ENCODE measurements around the gene ATCAY.
"Not testable (repeated sequence)": the region's sequence is repeated elsewhere in the genome, so short reads cannot be mapped to it uniquely, and the experiment has no call there.

Gene ATCAY

GRCh38 chr19:3964256-3965194, 84.0 kb downstream of the ATCAY start:
- Histone ChIP-seq H3K79me2 (ENCODE audit: control insufficient read depth, low read length) (peaks cover 17% of the 10 kb centered on the region), H3K27me3 (ENCODE audit: control insufficient read depth, low read length) (no peaks in the 10 kb centered on the region), H3K9me3 (ENCODE audit: control insufficient read depth, insufficient read depth, low read length) (no peaks in the 10 kb centered on the region), H3K4me3 (ENCODE audit: low read length) (no peak overlapping the region), H3K9me2 (replicated peaks; ENCODE audit: control insufficient read depth, low read length) (no peaks in the 10 kb centered on the region), H3K4me2 (ENCODE audit: low read length) (no peak overlapping the region), H3F3A (ENCODE audit: control insufficient read depth, insufficient read depth) (no peaks in the 10 kb centered on the region), H3K4me1 (ENCODE audit: control insufficient read depth, low read length) (peaks cover 8% of the 10 kb centered on the region), H3K27ac (ENCODE audit: low read depth, low read length) (no peak overlapping the region), H3K36me3 (ENCODE audit: control insufficient read depth, low read length) (peaks cover 52% of the 10 kb centered on the region), H4K20me1 (ENCODE audit: control insufficient read depth, insufficient read depth, low read depth, low read length) (peaks cover 4% of the 10 kb centered on the region; the same call in 1 of the 2 replicates)
- TF ChIP-seq EZH2phosphoT487 (IDR thresholded peaks at IDR 0.05; ENCODE audit: borderline replicate concordance, low read length) (no peak), CTCF (IDR thresholded peaks at IDR 0.05; ENCODE audit: low read depth, low read length, poor library complexity, severe bottlenecking) (no peak)

- no peak overlapping the region for H3K4me3 ChIP-seq (ENCODE audit: low read length)
- no peaks in the 10 kb centered on the region for H3K9me3 ChIP-seq (ENCODE audit: control insufficient read depth, insufficient read depth, low read length)
- H3K4me2 ChIP-seq (ENCODE audit: low read length) = no peak overlapping the region
- peaks cover 10% of the 10 kb centered on the region; the same call in 1 of the 2 replicates for H4K20me1 ChIP-seq (ENCODE audit: control insufficient read depth, insufficient read depth, low read depth, low read length)
- H3K27me3 ChIP-seq (ENCODE audit: control insufficient read depth, low read length) = no peaks in the 10 kb centered on the region
- H3K4me1 ChIP-seq (ENCODE audit: control insufficient read depth, low read length) = peaks cover 18% of the 10 kb centered on the region
- peaks cover 1% of the 10 kb centered on the region for H3F3A ChIP-seq (ENCODE audit: control insufficient read depth, insufficient read depth)
- TF ChIP-seq CTCF (IDR thresholded peaks at IDR 0.05; ENCODE audit: low read depth, low read length, poor library complexity, severe bottlenecking) (no peak), EZH2phosphoT487 (IDR thresholded peaks at IDR 0.05; ENCODE audit: borderline replicate concordance, low read length) (no peak)
- H3K27ac ChIP-seq (ENCODE audit: low read depth, low read length) = no peak overlapping the region
- no peaks in the 10 kb centered on the region for H3K9me2 ChIP-seq (replicated peaks; ENCODE audit: control insufficient read depth, low read length)
- H3K36me3 ChIP-seq (ENCODE audit: control insufficient read depth, low read length) = peaks cover 48% of the 10 kb centered on the region
- H3K79me2 ChIP-seq (ENCODE audit: control insufficient read depth, low read length) = peaks cover 30% of the 10 kb centered on the region
Measured at GRCh38 chr19:3966051-3967017, 85.8 kb downstream of the ATCAY start.

GRCh38 chr19:3967983-3968382, 87.5 kb downstream of the ATCAY start:
- Histone ChIP-seq H3F3A (ENCODE audit: control insufficient read depth, insufficient read depth) (peaks cover 15% of the 10 kb centered on the region), H3K4me1 (ENCODE audit: control insufficient read depth, low read length) (peaks cover 26% of the 10 kb centered on the region), H3K36me3 (ENCODE audit: control insufficient read depth, low read length) (peaks cover 49% of the 10 kb centered on the region), H3K79me2 (ENCODE audit: control insufficient read depth, low read length) (peaks cover 30% of the 10 kb centered on the region), H4K20me1 (ENCODE audit: control insufficient read depth, insufficient read depth, low read depth, low read length) (peaks cover 10% of the 10 kb centered on the region; the same call in 1 of the 2 replicates)
- H3K4me3 ChIP-seq (ENCODE audit: low read length); H3K27ac ChIP-seq (ENCODE audit: low read depth, low read length); H3K27me3 ChIP-seq (ENCODE audit: control insufficient read depth, low read length); H3K9me2 ChIP-seq (replicated peaks; ENCODE audit: control insufficient read depth, low read length); H3K9me3 ChIP-seq (ENCODE audit: control insufficient read depth, insufficient read depth, low read length); H3K4me2 ChIP-seq (ENCODE audit: low read length): not testable (repeated sequence)

Data from DOHH2 (cell line).